Activated naive CD4-positive, alpha-beta T cell treated with anti-CD3 and anti-CD28 coated beads, Interleukin-2, amount 50 U/mL, for 72 hours (primary cell): Measurements from ENCODE around the gene IDE. TPM values are rescaled to one million over a fixed set of nuclear protein-coding genes. Genes with fewer than 3 reads are reported as not detected.
"Not testable (repeated sequence)": the region's sequence is repeated elsewhere in the genome, so short reads cannot be mapped to it uniquely, and the experiment has no call there.

Source experiments
- ATAC-seq, 2 donors: fragments of 150-1000 bp; cut with Tn5 transposase; 2 replicates each; pipeline ENCODE4 v1.10.0; 2021; ENCODE audit warnings: mild to moderate bottlenecking in 2 of 2, moderate library complexity in 2 of 2
- DNase-seq, 2 donors: peaks; one replicate each; pipeline ENCODE4 v3.0.0; 2021 to 2022; ENCODE audit warnings: low spot score in 2 of 2
- H3K27ac Mint-ChIP-seq, 2 donors: one replicate each; pipeline ENCODE4 v1.8.0; 2022; ENCODE audit warnings: mild to moderate bottlenecking in 2 of 2, mixed read lengths in 2 of 2
- H3K36me3 Mint-ChIP-seq, 2 donors: one replicate each; pipeline ENCODE4 v1.8.0; 2022; ENCODE audit warnings: mixed read lengths in 2 of 2
- H3K9me3 Mint-ChIP-seq, 2 donors: one replicate each; pipeline ENCODE4 v1.8.0; 2022; ENCODE audit warnings: mixed read lengths in 2 of 2
- total RNA-seq, 2 donors: library from RNA; stranded (reverse); gene quantifications; one replicate each; pipeline ENCODE4 v1.2.3, GENCODE V29; 2022

The IDE gene
- total RNA-seq, 2 donors from 2014 or later = 20.7 to 28.7 TPM

GRCh38 chr10:92464364-92464763, 109.5 kb downstream of the IDE start:
- H3K36me3 Mint-ChIP-seq = peaks cover 0 to 12% of the 10 kb centered on the region in 2 donors
- H3K9me3 Mint-ChIP-seq = no peaks in the 10 kb centered on the region
- ATAC-seq (no peak), DNase-seq (no peak)
- no peak overlapping the region for H3K27ac Mint-ChIP-seq

DNA sequence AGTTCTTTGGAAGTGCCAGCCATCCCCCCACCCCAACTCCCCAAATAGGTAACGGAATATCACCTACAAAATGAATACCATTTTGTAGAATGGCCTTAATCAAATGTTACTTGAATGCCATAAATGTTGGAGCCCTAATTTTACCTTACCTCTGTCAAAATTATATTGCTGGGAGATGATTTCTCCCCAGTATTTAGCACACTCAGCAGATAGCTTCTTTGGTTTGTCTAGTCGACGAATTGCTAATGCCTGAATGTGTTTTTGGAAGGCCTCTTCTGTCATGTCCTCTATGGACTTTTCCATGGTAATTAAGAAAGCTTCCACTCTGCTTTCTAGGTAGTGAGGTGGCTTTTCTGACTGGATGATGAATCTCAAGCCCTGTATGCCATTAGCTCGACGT, 110.3 kb downstream of the IDE start:
- H3K9me3 Mint-ChIP-seq = no peaks in the 10 kb centered on the region
- no peak overlapping the region for H3K27ac Mint-ChIP-seq
- no peak for DNase-seq
- no peak for ATAC-seq
- H3K36me3 Mint-ChIP-seq = peaks cover 0 to 12% of the 10 kb centered on the region in 2 donors

- not testable (repeated sequence) for DNase-seq, H3K27ac Mint-ChIP-seq, H3K36me3 Mint-ChIP-seq, H3K9me3 Mint-ChIP-seq, ATAC-seq
Measured at GRCh38 chr10:92454955-92455354, 118.9 kb downstream of the IDE start.

- ATAC-seq = no peak
- DNase-seq = no peak
- H3K36me3 Mint-ChIP-seq = no peaks in the 10 kb centered on the region
- H3K9me3 Mint-ChIP-seq = no peaks in the 10 kb centered on the region
- no peak overlapping the region for H3K27ac Mint-ChIP-seq
Measured at GRCh38 chr10:92452313-92452712, 121.6 kb downstream of the IDE start.

- no peak for ATAC-seq
- H3K27ac Mint-ChIP-seq = no peak overlapping the region
- no peaks in the 10 kb centered on the region for H3K36me3 Mint-ChIP-seq
- H3K9me3 Mint-ChIP-seq = no peaks in the 10 kb centered on the region
- DNase-seq = no peak
Measured at GRCh38 chr10:92451431-92451830, 122.5 kb downstream of the IDE start.

DNA sequence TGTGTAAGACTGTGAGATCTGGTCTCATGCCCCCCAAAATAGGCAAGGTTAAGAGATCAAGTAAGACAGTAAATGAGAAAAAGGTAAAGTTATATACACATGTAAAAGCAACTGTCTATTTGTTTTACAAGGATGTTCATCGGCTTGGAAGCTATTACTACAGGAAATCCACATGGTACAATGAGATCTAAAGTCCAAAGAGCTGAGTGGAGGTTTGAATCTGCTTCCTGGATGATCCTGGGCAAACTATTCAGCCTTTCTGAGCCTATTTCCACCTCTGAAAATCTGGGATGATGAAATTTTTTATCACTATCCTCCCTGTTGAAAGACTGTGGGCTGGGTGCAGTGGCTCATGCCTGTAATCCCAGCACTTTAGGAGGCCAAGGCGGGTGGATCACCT, 123.0 kb downstream of the IDE start:
- Mint-ChIP-seq H3K36me3 (no peaks in the 10 kb centered on the region), H3K27ac (no peak overlapping the region), H3K9me3 (no peaks in the 10 kb centered on the region)
- DNase-seq (no peak), ATAC-seq (no peak)

DNA sequence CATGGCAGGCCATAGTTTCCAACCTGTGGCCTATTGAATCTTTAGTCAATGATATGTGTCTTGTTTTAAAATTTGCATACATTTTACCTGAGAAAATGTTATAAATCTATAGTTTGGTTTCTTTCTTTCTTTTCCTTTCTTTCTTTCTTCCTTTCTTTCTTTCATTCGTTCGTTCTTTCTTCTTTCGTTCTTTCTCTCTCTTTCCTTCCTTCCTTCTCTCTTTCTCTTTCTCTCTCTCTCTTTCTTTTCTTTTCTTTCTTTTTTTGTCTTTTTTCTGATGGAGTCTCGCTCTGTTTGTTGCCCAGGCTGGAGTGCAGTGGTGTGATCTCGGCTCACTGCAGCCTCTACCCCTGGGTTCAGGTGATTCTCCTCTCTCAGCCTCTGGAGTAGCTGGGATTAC, 133.3 kb downstream of the IDE start:
- ATAC-seq = no peak
- H3K9me3 Mint-ChIP-seq = no peaks in the 10 kb centered on the region
- no peak overlapping the region for H3K27ac Mint-ChIP-seq
- no peak for DNase-seq
- no peaks in the 10 kb centered on the region for H3K36me3 Mint-ChIP-seq

DNA sequence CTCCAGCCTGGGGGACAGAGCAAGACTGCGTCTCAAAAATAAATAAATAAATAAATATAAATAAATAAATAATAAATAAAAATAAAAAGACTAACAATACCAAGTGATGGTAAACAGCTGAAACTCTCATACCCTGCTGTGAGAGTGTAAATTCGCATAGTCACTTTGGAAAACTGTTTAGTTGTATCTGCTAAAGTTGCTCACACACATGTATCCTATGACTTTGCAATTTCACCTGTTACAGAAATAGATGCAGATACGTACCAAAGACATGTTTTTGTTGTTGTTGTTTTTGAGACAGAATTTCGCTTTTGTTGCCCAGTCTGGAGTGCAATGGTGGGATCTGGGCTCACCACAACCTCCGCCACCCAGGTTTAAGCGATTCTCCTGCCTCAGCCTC, 135.7 kb downstream of the IDE start:
- no peak overlapping the region for H3K27ac Mint-ChIP-seq
- H3K9me3 Mint-ChIP-seq = no peaks in the 10 kb centered on the region
- ATAC-seq = no peak
- DNase-seq = no peak
- H3K36me3 Mint-ChIP-seq = no peaks in the 10 kb centered on the region

DNA sequence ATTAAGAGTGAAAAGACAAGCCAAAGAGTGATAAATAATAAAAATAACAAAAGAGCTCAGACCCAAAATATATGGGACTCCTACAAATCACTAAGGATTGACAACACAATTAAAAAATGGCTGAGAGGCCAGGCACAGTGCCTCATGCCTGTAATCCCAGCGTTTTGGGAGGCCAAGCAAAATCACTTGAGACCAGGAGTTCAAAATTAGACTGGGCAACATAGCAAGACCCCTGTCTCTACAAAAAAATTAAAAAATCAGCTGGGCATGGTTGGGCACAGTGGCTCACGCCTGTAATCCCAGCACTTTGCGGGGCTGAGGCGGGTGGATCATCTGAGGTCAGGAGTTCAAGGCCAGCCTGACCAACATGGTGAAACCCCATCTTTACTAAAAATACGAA, 137.3 kb downstream of the IDE start:
- DNase-seq (no peak), ATAC-seq (no peak)
- no peaks in the 10 kb centered on the region for H3K9me3 Mint-ChIP-seq
- H3K36me3 Mint-ChIP-seq = no peaks in the 10 kb centered on the region
- no peak overlapping the region for H3K27ac Mint-ChIP-seq

DNA sequence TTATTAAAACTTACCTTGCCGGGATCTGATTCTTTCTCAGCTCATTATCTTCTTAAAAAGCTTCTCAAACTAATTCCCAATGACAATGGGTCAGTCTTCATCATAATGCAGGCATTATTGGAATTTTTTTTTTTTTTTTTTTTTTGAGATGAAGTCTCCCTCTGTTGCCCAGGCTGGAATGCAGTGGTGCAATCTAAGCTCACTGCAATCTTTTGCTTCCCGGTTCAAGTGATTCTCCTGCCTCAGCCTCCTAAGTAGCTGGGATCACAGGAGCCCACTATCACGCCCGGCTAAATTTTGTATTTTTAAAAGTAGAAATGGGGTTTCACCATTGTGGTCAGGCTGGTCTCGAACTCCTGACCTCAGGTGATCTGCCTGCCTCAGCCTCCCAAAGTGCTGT, 137.8 kb downstream of the IDE start:
- H3K9me3 Mint-ChIP-seq, H3K36me3 Mint-ChIP-seq, ATAC-seq, H3K27ac Mint-ChIP-seq, DNase-seq: not testable (repeated sequence)

DNA sequence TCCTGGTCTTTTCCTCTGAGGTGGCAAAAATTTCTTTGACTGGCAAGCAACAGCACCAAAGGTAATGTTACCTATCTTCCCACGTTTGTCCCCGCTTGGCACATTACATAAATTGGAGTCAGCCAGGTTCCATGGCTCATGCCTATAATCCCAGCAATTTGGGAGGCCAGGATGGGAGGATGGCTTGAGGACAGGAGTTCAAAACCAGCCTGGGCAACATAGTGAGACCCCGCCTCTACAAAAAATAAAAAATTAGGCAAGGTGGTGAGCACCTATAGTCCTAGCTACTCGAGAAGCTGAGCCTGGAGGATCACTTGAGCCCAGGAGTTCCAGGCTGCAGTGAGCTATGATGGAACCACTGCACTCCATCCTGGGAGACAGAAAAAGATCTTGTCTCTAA, 139.5 kb downstream of the IDE start:
- DNase-seq (no peak), ATAC-seq (no peak)
- Mint-ChIP-seq H3K27ac (no peak overlapping the region), H3K36me3 (no peaks in the 10 kb centered on the region), H3K9me3 (no peaks in the 10 kb centered on the region)

DNA sequence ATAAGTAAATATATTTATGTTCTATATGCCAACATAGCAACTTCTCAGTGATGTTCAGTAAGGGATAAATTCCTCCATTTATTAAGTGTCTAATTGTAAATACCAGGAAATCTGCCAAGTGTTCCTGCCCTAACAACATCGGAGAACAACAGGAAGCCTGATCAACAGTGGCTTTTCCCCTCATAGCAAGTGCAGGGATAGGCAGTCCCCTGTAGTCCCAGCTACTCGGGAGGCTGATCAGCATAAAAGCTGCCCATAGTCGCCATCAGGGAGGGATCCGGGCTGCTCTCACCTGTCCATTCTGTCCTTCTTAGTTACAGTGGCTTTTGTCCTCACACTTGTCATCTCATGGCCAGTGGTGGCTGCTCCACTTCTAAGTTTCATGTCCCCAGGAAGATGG, 141.3 kb downstream of the IDE start:
- Mint-ChIP-seq H3K27ac (no peak overlapping the region), H3K36me3 (no peaks in the 10 kb centered on the region), H3K9me3 (no peaks in the 10 kb centered on the region)
- ATAC-seq (no peak), DNase-seq (no peak)

GRCh38 chr10:92430103-92430502, 143.8 kb downstream of the IDE start:
- Mint-ChIP-seq H3K36me3 (no peaks in the 10 kb centered on the region), H3K9me3 (no peaks in the 10 kb centered on the region), H3K27ac (peak overlapping the region in 1 of 2 donors; percentile 3)
- ATAC-seq = no peak
- DNase-seq = no peak

DNA sequence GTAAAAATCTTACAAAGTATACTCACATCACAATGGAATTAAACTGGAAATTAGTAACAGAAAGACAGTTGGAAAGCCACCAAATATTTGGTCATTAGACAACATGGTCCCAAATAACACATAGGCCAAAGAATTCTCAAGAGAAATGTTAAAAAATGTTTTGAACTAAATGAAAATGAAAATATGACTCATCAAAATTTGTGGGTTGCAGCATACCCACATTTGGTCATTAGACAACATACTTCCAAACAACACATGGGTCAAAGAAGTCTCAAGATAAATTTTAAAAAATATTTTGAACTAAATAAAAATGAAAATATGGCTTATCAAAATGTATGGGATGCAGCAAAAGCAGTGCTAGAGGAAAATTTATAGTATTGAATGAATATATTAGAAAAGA, 152.3 kb downstream of the IDE start:
- H3K27ac Mint-ChIP-seq = no peak overlapping the region
- ATAC-seq = no peak
- DNase-seq = no peak
- H3K36me3 Mint-ChIP-seq = peaks cover 4 to 6% of the 10 kb centered on the region in 2 donors
- no peaks in the 10 kb centered on the region for H3K9me3 Mint-ChIP-seq

DNA sequence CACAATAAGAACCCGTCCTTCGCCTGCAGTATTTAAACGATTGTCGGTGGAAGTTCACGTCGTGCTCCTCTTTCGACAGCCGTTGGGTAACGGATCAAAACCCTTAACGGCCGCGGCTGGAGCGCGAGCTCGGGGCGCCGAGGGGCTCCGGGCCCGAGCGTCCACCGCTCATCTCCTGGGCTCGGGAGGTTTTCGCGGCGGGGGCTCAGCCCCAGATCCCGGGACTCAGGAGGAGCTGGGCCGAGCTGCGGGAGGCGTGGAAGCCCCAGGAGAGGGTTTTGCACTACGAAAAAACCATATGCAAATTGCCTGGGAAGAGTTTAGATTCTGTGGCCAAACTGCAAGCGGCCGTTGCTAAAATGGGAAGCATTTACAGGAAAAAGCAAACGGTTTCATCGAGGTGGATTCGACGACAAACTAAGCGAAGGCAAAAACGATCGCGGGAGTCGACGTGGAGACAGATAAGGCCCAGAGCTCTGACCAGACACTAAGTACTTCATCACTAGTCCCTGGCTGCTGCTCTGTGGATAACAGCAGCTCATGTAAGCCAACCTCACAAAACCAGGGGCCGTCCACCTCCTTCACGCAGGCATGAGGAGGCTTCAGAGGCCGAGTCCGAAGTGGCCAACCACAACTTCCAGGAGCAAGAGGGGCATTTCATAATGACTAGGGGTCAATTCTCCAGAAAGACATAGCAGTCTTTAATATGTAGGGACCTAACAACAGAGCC, 153.2 kb downstream of the IDE start:
- Mint-ChIP-seq H3K9me3 (peaks cover 3 to 4% of the 10 kb centered on the region in 2 donors), H3K36me3 (peaks cover 8 to 10% of the 10 kb centered on the region in 2 donors), H3K27ac (peak overlapping the region in 1 of 2 donors; percentile 36)
- no peak for DNase-seq
- ATAC-seq = no peak

DNA sequence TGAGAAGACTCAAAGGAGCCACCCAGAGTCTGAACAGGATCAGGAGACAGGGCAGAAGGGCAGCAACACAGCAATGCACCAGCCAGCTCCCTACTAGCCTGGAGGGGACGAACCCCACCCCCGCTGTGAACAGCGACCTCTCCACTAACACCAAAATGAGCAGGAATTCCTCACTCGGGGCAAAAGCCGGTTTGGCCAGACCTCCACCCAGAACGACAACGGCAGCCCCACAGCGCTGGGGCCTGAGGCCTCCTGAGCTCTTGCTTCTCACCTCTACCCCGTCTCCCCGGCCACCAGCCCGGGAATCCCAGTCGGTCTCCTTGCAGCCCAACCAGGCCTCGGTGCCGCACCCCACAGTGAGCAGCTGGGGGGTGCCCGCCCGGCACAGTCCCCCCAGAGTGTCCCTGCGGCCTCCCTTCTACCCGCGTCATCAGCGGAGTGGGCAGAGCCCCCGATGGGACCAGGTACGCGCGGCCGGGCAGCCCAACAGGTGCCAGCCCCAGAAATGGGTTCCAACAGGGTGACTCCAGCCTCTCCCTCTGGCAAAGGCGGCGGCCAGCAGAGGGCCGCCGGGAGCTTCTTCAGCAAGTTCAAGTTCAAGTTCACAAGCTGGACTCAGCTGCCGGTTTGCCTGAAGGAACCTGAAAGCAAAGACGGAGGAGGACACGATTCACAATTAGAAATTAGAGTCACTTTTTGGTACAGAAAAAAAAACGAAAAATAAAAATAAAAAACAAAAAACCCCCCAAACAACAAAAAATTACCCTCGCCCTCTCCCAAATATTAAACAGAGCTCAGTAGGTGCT, 153.9 kb downstream of the IDE start:
- H3K36me3 Mint-ChIP-seq = peaks cover 8 to 10% of the 10 kb centered on the region in 2 donors
- peak overlapping the region in 1 of 2 donors; percentile 36 for H3K27ac Mint-ChIP-seq
- DNase-seq = no peak
- H3K9me3 Mint-ChIP-seq = peaks cover 3 to 4% of the 10 kb centered on the region in 2 donors
- no peak for ATAC-seq

GRCh38 chr10:92418891-92419290, 155.0 kb downstream of the IDE start:
- ATAC-seq (no peak), DNase-seq (no peak)
- H3K36me3 Mint-ChIP-seq = peaks cover 8 to 10% of the 10 kb centered on the region in 2 donors
- peaks cover 3 to 4% of the 10 kb centered on the region in 2 donors for H3K9me3 Mint-ChIP-seq
- no peak overlapping the region for H3K27ac Mint-ChIP-seq

- Mint-ChIP-seq H3K36me3 (peaks cover 8 to 10% of the 10 kb centered on the region in 2 donors), H3K9me3 (peaks cover 3 to 4% of the 10 kb centered on the region in 2 donors), H3K27ac (no peak overlapping the region)
- DNase-seq (no peak), ATAC-seq (no peak)
Measured at GRCh38 chr10:92418221-92418620, 155.7 kb downstream of the IDE start.
